D341Med (cell line): ENCODE results near the gene KSR1.
"Not testable (repeated sequence)": the region's sequence is repeated elsewhere in the genome, so short reads cannot be mapped to it uniquely, and the experiment has no call there.

ENCODE experiments used
- DNase-seq: peaks from one replicate; pipeline ENCODE4 v3.0.0; 2012; ENCODE audit warnings: low spot score

KSR1 gene

GRCh38 chr17:27494192-27495091 lies 38.2 kb downstream of the KSR1 start:
- peak; percentile 69 for DNase-seq

GRCh38 chr17:27495460-27495859 lies 39.2 kb downstream of the KSR1 start:
- DNase-seq: no peak

- no peak for DNase-seq
These were observed 39.8 kb downstream of the KSR1 start for GRCh38 chr17:27496005-27496404.

GRCh38 chr17:27496437-27496943 lies 40.2 kb downstream of the KSR1 start:
- peak; percentile 66 for DNase-seq

- DNase-seq: no peak
These were observed 40.7 kb downstream of the KSR1 start for GRCh38 chr17:27496971-27497370.

GRCh38 chr17:27497696-27498095 lies 41.4 kb downstream of the KSR1 start:
- no peak for DNase-seq

- DNase-seq: no peak
These were observed 42.5 kb downstream of the KSR1 start for GRCh38 chr17:27498615-27499309.

- DNase-seq: no peak
These were observed 43.4 kb downstream of the KSR1 start for GRCh38 chr17:27499451-27500265.

GRCh38 chr17:27501338-27501737 lies 45.1 kb downstream of the KSR1 start:
- not testable (repeated sequence) for DNase-seq

GRCh38 chr17:27502526-27503324 lies 46.5 kb downstream of the KSR1 start:
- DNase-seq: no peak

- DNase-seq: no peak
These were observed 47.4 kb downstream of the KSR1 start for GRCh38 chr17:27503611-27504010.

- DNase-seq: peak; percentile 85
These were observed 48.1 kb downstream of the KSR1 start for GRCh38 chr17:27504188-27504995.

GRCh38 chr17:27506348-27507218 lies 50.3 kb downstream of the KSR1 start:
- no peak for DNase-seq

- DNase-seq: no peak
These were observed 55.1 kb downstream of the KSR1 start for GRCh38 chr17:27511168-27511883.

- DNase-seq: no peak
These were observed 55.8 kb downstream of the KSR1 start for GRCh38 chr17:27512031-27512430.

- no peak for DNase-seq
These were observed 56.5 kb downstream of the KSR1 start for GRCh38 chr17:27512511-27513346.

- DNase-seq: peak; percentile 65
These were observed 57.6 kb downstream of the KSR1 start for GRCh38 chr17:27513849-27514248.
